Osteoblast (primary cell): Measurements from ENCODE around the gene ATRNL1. TPM values are rescaled to one million over a fixed set of nuclear protein-coding genes. Genes with fewer than 3 reads are reported as not detected.

Experiments
- DNase-seq: peaks from one replicate; pipeline ENCODE4 v3.0.0; 2011; ENCODE audit warnings: low spot score, mixed read lengths; ENCODE audit not compliant: insufficient read length; ENCODE audit errors: missing footprints
- H2AFZ ChIP-seq: 2 replicates; pipeline ENCODE4 v1.6.0; 2011; ENCODE audit warnings: mild to moderate bottlenecking, low read length
- H3K27ac ChIP-seq: 2 replicates; pipeline ENCODE4 v1.5.1; 2011; ENCODE audit warnings: mild to moderate bottlenecking, low read depth, low read length, moderate library complexity
- H3K27me3 ChIP-seq: 2 replicates; pipeline ENCODE4 v1.6.0; 2012; ENCODE audit warnings: mild to moderate bottlenecking, control low read depth, inconsistent platforms, low read length, moderate library complexity; ENCODE audit not compliant: insufficient read depth
- H3K36me3 ChIP-seq: 2 replicates; pipeline ENCODE4 v1.5.1; 2011; ENCODE audit warnings: mild to moderate bottlenecking, low read length, control low read depth, moderate library complexity; ENCODE audit not compliant: insufficient read depth
- H3K4me1 ChIP-seq: 2 replicates; pipeline ENCODE4 v1.5.1; 2011; ENCODE audit warnings: mild to moderate bottlenecking, low read length, control low read depth, moderate library complexity; ENCODE audit not compliant: insufficient read depth
- H3K4me2 ChIP-seq: 2 replicates; pipeline ENCODE4 v1.6.0; 2011; ENCODE audit warnings: mild to moderate bottlenecking, low read length; ENCODE audit not compliant: insufficient read depth
- H3K4me3 ChIP-seq: fragments of 200-600 bp; sonication (generic); 3 replicates; pipeline ENCODE4 v1.5.1; 2012; ENCODE audit warnings: mild to moderate bottlenecking, low read length, inconsistent platforms; ENCODE audit not compliant: insufficient read depth
- H3K79me2 ChIP-seq: 2 replicates; pipeline ENCODE4 v1.6.0; 2012; ENCODE audit warnings: mild to moderate bottlenecking, low read length, control low read depth, inconsistent platforms; ENCODE audit not compliant: insufficient read depth
- H3K9me3 ChIP-seq: 2 replicates; pipeline ENCODE4 v1.5.1; 2011; ENCODE audit warnings: low read depth, low read length, control low read depth
- H4K20me1 ChIP-seq: 2 replicates; pipeline ENCODE4 v1.6.0; 2012; ENCODE audit warnings: mild to moderate bottlenecking, low read length, control low read depth; ENCODE audit not compliant: insufficient read depth
- CTCF ChIP-seq: IDR thresholded peaks from 2 replicates; pipeline ENCODE4 v1.5.1; 2011; ENCODE audit warnings: mild to moderate bottlenecking, low read depth, low read length, moderate library complexity; ENCODE audit errors: extremely low read depth
- total RNA-seq: library from RNA; depleted of rRNA; stranded (reverse); fragments of >200 nt; gene quantifications from 2 replicates; pipeline ENCODE4 v1.2.3, GENCODE V29; 2012

The ATRNL1 gene
- total RNA-seq, 1 donor = 1.4 TPM

- Histone ChIP-seq H2AFZ (no peak overlapping the region), H3K36me3 (no peaks in the 10 kb centered on the region), H3K4me3 (no peak overlapping the region), H3K9me3 (no peaks in the 10 kb centered on the region), H3K27me3 (peaks cover 2% of the 10 kb centered on the region), H3K27ac (no peak overlapping the region), H3K4me2 (no peak overlapping the region), H4K20me1 (no peaks in the 10 kb centered on the region), H3K79me2 (no peaks in the 10 kb centered on the region), H3K4me1 (no peaks in the 10 kb centered on the region)
- DNase-seq = no peak
- TF ChIP-seq CTCF = no peak
Observed at GRCh38 chr10:115971921-115972320, 878.8 kb downstream of the ATRNL1 start.

- Histone ChIP-seq H3K4me1 (no peaks in the 10 kb centered on the region), H3K27ac (no peak overlapping the region), H3K36me3 (no peaks in the 10 kb centered on the region), H3K4me3 (no peak overlapping the region), H4K20me1 (no peaks in the 10 kb centered on the region), H3K4me2 (no peak overlapping the region), H3K9me3 (no peaks in the 10 kb centered on the region), H3K79me2 (no peaks in the 10 kb centered on the region), H3K27me3 (peaks cover 2% of the 10 kb centered on the region), H2AFZ (no peak overlapping the region)
- TF ChIP-seq CTCF = no peak
- DNase-seq = no peak
Observed at GRCh38 chr10:115972426-115972825, 879.3 kb downstream of the ATRNL1 start.

GRCh38 chr10:115974351-115974750 lies 881.2 kb downstream of the ATRNL1 start:
- Histone ChIP-seq H2AFZ (no peak overlapping the region), H3K9me3 (no peaks in the 10 kb centered on the region), H3K79me2 (no peaks in the 10 kb centered on the region), H3K27ac (no peak overlapping the region), H3K4me2 (no peak overlapping the region), H3K4me3 (no peak overlapping the region), H3K4me1 (no peaks in the 10 kb centered on the region), H4K20me1 (no peaks in the 10 kb centered on the region), H3K27me3 (no peaks in the 10 kb centered on the region), H3K36me3 (no peaks in the 10 kb centered on the region)
- TF ChIP-seq CTCF = no peak
- no peak for DNase-seq

- no peak overlapping the region for H3K4me2 ChIP-seq
Observed at GRCh38 chr10:115974816-115975430, 881.8 kb downstream of the ATRNL1 start.

More at GRCh38 chr10:115974816-115975430, 881.8 kb downstream of the ATRNL1 start:
- H3K4me3 ChIP-seq = no peak overlapping the region
- no peaks in the 10 kb centered on the region for H3K27me3 ChIP-seq
- H3K9me3 ChIP-seq = no peaks in the 10 kb centered on the region
- no peaks in the 10 kb centered on the region for H3K79me2 ChIP-seq
- H4K20me1 ChIP-seq = no peaks in the 10 kb centered on the region
- no peaks in the 10 kb centered on the region for H3K36me3 ChIP-seq
- H2AFZ ChIP-seq = no peak overlapping the region
- DNase-seq = no peak
- H3K4me1 ChIP-seq = no peaks in the 10 kb centered on the region
- no peak for TF ChIP-seq CTCF
- H3K27ac ChIP-seq = no peak overlapping the region
